Right forelimb (tissue), 1 donor: ENCODE data around the gene ARL6IP1.
"Not testable (repeated sequence)": the region's sequence is repeated elsewhere in the genome, so short reads cannot be mapped to it uniquely, and the experiment has no call there.

ENCODE experiments used
- DNase-seq: peaks from one replicate; pipeline ENCODE4 v3.0.0-alpha.2; 2018

Gene ARL6IP1

GRCh38 chr16:18757960-18758660 lies 43.2 kb downstream of the ARL6IP1 start:
- not testable (repeated sequence) for DNase-seq

- DNase-seq, result not testable (repeated sequence)
Measured at GRCh38 chr16:18756639-18757038, 44.7 kb downstream of the ARL6IP1 start.

- DNase-seq, result not testable (repeated sequence)
Measured at GRCh38 chr16:18742870-18743269, 58.5 kb downstream of the ARL6IP1 start.
